HG02642 (cell line): ENCODE results near the gene CFAP46.

ENCODE experiments used
- ATAC-seq: cut with Tn5 transposase; IDR thresholded peaks from one replicate; pipeline ENCODE4 v1.9.1; 2021; ENCODE audit warnings: mild to moderate bottlenecking; ENCODE audit not compliant: unreplicated experiment, poor library complexity

Gene CFAP46

DNA sequence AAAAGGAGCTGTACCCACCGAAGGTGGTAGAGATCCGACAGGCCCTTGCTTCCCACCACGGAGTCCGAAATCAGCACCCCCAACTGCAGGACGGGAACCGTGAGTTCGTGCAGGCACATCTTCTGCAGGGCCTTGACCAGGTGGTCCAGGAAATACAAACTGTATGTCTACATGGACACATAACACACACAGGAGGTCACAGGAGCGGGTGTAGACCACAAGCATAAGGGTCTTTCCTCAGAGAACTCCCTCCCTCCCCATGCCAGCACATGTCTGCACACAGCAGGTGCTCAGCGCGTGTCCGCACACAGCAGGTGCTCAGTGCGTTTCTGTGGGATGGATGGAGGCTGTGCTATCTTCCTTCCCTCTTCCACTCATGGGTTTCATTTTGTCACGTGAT, 69.7 kb downstream of the CFAP46 start:
- ATAC-seq, result no peak

DNA sequence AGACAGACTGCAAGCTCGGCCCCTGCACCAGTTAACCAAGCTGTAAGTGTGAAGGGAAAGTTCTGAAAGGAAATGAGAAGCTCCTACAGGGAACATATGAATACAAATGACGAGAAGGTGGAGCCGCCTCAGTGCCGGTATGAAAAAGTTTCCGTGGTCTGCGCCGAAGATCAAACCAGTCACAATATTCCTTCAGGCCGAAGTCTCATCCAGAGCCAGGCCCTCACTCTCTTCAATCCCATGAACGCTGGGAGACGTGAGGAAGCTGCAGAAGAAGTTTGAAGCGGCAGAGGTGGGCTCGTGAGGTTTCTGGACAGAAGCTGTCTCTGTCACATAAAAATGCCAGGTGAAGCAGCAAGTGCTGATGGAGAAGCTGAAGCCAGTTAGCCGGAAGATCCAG, 71.9 kb downstream of the CFAP46 start:
- no peak for ATAC-seq

DNA sequence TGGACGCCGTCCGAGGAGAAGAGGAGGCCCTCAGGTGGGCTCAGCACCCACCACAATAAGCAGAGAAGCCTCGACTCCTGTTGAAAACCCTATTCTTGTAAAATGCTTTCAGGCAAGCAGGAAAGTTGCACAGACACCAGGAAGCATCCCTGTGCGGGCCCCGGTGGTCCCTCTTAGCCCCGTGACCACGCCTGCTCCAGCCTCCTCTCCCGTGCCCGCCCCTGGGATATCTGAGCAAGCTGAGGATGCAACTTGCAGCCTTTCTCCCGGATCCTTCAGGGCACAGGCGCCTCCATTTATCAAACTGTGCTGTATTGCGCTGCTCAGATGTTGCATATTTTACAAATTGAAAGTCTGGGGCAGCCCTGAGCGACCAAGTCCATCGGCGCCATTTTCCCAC, 72.7 kb downstream of the CFAP46 start:
- no peak for ATAC-seq

DNA sequence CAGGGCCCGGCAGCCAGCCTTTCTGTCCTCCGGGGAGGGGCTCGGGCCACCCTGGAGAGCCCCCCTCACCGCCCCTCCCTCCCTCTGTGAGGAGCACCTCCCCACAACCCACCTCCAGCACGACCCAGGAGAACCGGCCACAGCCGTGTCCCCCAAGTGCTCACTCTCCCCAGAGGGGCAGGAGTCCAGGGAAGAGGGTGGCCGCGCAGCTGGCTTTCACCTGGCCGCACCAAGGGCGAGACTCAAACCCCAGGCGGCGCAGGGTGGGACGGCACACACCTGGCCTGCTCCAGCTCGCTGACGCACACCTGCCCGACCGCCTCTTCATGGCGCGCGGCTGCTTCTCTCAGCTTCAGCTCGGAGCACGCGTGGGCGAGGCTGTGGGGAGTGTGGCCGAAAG, 73.4 kb downstream of the CFAP46 start:
- ATAC-seq, result no peak

DNA sequence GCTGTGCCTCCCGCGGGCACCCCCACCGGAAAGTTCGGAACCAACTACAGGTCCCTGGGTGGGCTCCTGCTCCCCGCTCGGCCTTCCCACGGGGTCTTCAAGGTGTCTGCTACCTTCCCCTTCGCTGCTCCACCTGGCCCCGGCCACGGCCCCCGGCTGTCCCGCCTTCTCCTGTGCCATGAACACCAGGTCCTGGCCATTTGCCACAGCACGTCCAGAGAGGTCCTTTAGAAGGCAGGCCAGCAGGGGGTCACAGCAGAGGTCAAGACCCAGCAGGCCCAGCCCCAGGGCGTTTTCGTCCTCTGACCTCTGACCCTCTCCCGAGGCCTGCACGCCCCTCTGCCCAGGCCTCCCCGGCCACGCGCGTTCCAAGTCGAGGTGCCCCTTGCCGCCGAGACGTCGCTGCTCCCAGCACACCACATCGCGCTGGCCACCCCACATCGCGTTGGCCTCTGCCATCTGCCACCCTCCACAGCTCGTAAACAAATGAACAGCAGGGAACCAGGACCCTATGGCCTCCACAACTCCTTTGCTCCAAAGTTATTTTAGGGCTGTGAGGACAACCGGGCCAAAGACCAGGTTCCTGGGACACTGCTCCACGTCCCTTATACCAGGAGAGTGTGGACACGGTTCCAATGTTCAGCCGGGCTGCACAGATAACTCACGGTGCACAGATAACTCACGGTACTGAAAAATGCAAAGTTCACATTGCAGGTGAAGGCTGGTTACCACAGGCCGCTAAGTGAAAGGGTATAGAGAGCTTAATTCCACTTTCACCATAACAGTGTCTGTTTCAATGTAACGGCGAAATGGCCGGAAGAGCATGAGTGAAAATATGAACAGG, 74.3 kb downstream of the CFAP46 start:
- ATAC-seq, result no peak

DNA sequence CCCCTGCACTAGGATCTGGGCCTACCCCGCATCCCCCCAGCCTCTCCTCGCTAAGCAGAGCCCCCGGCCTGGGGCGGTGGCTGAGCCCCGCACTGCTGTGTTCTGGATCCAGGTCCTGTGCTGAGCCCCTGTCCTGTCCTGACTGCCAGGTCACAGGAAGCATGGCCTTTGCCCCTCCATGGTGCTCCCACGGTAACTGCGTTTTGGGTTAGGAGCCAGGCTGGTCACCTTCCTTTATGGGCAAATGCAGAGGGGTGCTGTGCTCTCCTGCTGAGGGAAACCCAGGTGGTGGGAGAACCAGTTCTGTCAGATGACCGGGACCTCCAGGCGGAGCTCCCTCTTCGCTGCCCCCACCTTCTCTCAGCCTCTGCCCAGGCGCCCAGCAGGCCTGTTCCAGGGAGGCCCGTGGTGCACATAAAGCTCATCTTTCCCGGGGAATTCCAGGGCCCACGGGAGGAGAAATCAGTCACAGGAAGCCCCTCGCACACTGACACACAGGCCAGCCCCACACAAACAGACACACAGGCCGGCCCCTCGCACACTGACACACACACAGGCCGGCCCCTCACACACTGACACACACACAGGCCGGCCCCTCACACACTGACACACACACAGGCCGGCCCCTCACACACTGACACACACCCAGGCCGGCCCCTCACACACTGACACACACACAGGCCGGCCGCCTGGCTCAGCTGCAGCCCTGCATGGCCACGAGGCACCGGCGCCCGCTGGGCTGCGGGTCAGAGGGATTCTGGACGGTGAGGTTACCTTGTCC, 75.6 kb downstream of the CFAP46 start:
- ATAC-seq, result no peak

DNA sequence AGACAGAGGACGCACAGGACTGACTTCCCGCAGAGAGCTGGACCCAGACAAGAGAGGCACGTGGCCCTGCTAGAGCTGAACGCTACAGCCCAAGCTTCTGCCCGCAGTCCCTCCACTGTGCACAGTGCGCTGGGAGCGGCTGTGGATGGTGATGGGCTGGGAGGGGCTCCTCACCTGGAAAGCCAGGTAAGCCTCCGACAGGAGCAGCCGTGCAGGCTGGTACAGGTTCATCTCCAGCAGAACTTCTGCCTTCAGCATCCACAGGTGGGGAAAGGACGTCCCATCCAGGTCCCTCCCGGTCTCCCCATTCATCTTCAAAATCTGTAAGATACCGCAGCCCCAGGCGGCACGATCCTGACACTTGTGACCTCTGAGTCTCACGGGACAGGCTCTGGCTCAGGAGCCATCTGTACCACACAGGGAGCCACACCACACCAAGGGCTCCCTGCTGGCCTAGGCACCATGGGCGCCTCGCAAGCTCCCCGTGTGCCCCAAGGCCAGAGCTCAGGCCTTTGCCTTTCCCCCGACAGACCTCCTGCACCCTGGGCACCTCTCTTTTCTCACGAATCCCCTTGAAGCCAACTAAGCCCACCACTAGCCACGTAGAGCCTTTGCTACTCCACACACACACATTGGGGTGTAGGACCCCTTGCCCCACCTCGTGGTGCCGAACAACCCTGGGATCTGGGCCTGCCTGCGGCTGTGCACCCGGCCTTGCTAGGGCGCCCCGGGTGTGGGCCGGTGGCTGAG, 76.3 kb downstream of the CFAP46 start:
- ATAC-seq, result no peak

DNA sequence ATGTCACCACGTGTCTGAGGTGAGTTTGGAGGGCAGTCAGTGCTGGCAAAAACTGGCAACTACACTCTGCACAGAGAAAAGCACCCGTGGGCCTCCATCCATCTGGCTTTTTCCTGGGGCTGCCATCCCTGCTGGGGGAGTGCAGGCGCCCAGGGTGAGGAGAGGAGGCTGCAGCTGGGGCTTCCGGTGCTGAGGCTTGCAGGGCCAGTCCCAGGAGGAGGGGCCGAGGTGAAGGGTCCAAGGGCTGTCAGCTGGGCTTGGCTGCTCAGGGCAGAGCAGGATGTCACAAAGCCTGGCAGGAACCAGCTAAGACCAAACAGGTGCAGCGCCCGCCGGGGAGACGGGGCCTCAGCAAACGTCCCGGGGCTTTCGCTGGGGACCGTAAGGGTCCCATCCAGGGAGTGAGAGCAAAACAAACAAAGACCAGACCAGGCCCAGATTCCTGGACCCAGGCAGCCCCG, 77.2 kb downstream of the CFAP46 start:
- no peak for ATAC-seq

DNA sequence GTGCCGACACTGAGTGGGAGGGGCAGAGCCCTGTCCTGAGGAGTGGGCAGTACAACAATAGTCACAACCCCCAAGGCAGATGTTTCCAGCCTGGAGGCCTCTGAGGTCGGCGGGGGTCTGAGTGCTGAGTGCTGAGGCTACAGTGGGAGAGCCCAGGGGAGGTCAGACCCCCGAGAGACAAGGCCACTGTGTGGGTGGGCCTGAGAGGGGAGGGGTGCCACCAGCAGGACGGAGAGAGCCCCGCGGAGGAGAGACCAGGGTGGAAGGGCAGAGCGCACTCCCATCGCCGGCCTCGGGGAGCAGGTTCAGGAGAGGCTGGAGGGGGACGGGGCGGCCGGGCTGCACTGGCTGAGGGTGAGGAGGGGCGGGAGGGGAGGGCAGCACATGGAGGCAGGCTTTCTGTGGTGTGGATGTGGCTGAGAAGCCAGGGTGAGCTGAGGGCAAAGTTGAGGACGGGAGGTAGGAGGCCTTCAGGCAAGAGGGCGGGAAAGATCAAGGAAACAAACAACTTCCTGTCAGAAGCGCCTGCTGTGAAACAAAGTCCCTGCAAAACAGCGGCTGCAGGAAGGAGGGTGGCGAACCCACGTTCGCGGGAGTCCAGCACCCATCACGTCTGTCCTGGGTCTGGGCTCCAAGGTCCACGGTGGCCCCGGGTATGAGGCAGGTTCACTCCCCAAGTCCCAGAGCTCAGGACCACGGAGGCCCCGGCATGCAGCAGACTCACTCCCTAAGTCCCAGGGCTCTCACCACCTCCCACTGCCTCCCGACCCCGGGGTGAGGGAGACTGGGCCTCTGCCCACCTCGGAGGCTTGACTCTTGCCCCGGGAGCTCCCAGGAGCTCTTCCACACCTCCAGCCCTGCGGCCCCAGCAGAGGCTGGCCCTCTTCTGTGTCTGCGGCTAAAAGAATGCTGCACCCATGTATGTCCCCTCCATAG, 79.6 kb downstream of the CFAP46 start:
- ATAC-seq, result no peak

DNA sequence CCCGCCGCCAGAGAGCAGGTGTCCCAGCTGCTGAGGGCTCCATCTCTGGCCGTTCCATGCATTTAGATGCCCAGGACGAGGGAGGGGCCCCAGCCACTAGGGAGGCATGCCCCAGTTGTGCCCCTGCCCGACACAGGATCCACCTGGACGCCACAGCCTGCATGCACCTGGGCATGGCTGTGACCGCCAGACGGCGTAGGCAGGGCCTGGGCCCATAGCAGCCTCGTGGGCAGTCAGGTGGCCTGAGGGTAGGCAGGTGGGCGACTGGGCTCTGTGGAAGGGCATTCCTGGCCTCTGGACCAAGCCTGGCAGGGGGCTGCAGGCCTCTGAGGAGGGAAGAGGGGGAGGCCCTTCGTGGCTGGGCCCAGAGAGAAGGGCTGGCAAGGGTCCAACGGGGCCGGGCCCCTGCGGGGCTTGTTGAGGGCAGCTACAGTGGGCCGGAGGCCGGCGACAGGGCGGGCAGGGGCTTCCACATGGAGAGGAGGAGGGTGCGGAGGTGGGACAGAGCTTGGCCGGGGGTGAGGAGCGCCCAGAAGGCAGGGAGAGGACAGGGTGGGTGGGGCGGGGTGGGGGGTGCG, 80.4 kb downstream of the CFAP46 start:
- ATAC-seq, result no peak

DNA sequence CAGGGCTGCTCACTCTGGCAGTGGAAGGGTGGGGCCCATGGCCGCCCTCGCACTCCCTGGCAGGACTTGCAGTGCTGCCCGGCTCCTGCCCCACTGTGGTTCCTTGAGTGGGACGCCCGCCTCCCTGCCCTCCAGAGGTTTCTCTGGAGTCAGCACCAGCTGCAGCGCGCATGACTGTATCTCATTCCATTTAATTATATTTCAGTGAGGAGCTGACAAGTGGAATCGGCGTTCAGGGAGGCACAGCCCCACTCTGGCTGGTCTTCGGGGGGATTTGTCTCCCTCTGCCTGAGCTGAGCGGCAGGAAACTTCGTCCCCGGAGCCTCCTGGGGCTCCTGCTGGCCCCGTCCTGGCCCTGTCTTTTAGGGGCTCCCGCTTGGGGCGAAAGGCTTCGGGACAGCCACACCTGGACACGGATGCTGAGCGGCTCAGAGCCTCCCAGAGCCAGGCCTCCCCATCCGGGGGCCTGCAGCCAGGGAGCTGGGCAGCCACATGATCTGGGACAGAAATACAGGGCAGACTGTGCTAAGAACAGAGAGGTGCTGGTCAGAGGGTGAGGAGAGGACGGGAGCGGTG, 81.2 kb downstream of the CFAP46 start:
- ATAC-seq, result no peak

DNA sequence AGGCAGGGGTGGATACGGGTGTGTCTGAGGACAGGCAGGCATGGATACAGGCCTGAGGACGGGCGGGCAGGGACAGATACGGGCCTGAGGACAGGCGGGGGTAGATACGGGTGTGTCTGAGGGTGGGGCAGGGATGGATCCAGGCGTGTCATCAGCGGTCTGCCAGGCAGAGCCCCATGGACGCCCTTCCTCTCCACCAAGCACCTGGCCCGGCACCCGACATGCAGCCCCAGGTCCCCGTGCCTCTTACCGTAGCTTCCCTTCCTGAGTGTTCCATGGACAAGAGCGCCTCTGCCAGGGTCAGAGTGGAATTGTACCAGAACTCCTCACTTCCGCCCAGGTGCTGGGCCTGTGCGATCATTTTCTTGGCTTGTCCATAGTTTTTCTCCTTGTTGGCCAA, 81.8 kb downstream of the CFAP46 start:
- ATAC-seq, result no peak

DNA sequence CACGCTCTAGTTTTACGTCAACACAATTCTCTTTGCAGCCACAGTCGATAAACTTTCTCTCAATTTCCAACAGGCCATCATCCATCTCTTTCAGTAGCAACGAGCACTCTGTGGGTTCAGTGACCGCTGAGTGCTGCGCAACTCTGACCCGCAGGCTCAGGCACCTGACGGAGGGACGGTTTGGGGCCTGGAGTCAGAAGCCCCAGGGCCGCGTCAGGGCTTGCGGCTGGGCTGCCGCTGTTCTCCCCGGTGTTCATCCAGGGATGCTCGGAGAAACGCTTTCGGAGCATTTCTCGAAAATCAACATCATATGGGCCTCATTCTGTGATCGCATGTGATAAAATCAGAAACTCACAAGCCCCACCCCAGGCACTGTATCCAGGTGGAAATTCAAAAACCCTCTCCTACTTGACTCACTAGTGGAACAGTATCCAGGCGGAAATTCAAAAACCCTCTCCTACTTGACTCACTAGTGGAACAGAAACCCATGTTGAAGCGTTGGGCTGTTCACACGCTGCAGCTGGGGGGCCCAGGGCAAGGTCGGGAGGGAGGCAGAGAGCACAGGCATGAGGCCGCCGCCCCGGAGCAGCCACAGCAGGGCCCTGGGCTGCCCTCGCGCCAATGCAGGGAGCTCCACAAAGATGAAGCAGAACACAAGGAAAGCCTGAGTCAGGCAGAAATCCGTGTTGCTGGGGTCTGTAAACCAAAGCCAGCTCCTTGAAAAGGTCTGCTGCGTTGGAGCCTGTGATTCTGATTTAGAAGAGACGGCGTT, 83.1 kb downstream of the CFAP46 start:
- ATAC-seq, result no peak

DNA sequence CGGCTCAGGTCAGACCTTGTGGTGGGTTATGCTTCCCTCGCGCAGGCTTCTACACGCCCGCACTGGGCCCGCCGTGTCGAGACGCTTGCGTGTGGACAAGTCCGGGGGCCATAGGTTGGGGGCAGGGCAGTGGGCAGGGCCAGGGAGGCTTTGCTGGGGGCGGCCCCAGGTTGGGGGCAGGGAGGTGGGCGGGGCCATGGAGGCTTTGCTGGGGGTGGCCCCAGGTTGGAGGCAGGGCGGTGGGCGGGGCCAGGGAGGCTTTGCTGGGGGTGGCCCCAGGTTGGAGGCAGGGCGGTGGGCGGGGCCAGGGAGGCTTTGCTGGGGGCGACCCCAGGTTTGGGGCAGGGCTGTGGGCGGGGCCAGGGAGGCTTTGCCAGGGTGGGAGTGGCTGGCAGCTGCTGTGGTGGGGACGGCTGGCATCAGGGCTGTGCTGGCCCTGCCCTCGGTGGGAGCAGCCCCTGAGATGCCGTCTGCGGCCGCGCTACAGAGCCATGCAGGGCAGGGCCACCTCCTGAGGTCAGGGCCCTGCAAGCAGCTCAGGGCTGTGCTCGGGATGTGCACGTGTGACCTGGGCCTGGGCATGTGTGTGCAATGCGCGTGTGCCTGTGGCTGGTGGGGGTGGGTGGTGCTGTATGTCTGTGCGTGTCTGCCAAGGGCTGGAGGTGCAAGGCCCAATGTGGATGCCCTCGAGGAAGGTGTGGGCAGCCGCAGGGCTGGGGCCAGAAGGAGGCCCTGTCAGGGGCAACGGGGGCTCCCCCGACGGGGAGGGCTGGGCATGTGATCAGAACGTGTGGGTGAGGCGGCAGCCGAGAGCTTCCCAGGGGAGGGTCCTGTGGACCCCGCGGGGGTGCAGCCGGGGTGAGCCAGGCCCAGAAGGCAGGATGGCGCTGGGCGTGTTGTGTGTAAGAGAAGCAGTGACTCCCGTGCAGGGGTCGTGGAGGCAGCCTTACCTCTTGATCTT, 84.0 kb downstream of the CFAP46 start:
- no peak for ATAC-seq

DNA sequence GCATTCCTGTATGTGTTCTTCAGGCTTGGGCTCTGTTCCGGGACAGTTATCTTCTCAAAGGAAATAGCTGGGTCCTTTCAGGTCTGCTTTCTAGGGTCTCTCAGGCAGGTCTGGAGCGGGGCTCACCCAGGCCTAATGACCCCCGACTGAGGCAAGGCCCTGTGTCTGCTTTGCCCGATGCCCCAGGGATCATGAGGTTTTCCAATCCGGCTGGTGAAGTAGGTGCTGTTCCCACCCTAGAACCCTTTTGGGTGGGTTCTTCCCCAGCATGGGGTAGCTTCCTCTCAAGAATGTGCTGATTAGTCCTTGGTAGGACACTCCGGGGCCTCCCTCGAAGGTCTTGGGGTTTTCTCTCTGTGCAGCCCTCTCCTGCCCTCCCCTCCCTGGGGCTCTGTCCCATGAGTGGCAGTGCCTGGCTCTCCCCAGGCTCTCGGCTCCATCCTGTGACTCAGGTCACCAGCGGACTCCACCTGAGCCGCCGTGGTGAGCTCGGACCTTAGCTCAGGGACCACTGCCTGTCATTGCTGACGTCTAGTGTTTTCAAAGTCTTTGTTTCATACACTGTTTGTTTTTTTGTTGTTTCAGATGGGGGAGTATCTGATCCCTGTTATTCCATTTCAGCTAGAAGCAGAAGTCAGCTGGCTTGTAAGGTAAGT, 85.4 kb downstream of the CFAP46 start:
- no peak for ATAC-seq

DNA sequence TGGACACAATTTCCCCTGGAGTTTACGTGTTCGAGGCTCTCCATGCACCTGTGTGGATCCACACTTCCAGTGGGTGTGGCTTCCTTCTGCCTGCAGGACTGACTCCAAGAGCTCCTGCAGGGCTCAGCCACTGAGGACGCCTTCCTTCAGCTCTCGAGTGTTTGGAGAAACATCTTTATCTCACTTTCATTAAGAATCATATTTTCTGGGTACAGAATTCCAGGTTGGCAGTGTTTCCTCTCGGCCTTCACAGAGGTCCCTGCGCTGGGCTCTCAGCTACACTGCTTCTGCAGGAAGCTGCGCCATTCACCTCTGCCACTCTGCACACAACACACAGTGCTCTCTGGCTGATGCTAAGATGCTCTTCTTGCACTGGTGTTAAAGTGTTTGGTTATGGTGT, 86.5 kb downstream of the CFAP46 start:
- ATAC-seq, result no peak

DNA sequence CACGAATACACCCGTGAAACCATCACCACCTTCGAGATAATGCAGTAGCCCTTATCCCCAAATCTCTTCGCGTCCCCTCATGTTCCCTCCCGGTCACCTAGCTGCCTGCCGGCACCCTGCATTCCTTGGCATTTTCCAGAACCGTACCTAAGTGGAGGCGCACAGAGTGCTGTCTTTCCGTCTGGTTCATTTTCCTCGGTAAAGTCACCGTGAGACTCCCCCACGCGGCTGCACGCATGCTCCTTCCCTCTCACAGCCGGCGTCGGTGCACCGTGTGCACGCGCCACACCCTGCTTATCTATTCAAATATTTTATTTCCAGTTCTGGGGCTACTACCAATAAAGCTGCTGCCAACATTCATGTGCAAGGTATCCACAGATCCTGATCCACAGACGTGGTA, 90.9 kb downstream of the CFAP46 start:
- no peak for ATAC-seq
